ENCODE measurements around the gene SEC23A.
"Not testable (repeated sequence)": the region's sequence is repeated elsewhere in the genome, so short reads cannot be mapped to it uniquely, and the experiment has no call there.

The SEC23A gene

GRCh38 chr14:39028620-39029019, 74.4 kb downstream of the SEC23A start:
- DNase-seq = no peak

- peak in 1 of 2 experiments; percentile 16 for DNase-seq
Measured at GRCh38 chr14:39025810-39026627, 77.0 kb downstream of the SEC23A start.

GRCh38 chr14:39025250-39025809, 77.7 kb downstream of the SEC23A start:
- no peak for DNase-seq

- DNase-seq = peak; percentile 61 to 82
Measured at GRCh38 chr14:39023939-39024871, 78.8 kb downstream of the SEC23A start.

GRCh38 chr14:39017096-39018016, 85.7 kb downstream of the SEC23A start:
- not testable (repeated sequence) for DNase-seq

GRCh38 chr14:39016733-39017095, 86.3 kb downstream of the SEC23A start:
- no peak for DNase-seq

- no peak for DNase-seq
Measured at GRCh38 chr14:39015964-39016577, 87.0 kb downstream of the SEC23A start.

- peak; percentile 50 to 63 for DNase-seq
Measured at GRCh38 chr14:39015360-39015961, 87.6 kb downstream of the SEC23A start.

GRCh38 chr14:39014460-39014859, 88.6 kb downstream of the SEC23A start:
- DNase-seq = no peak

- DNase-seq = not testable (repeated sequence)
Measured at GRCh38 chr14:39008965-39009364, 94.1 kb downstream of the SEC23A start.

- DNase-seq = no peak
Measured at GRCh38 chr14:39006721-39007410, 96.2 kb downstream of the SEC23A start.

GRCh38 chr14:39005044-39005880, 97.8 kb downstream of the SEC23A start:
- no peak for DNase-seq

- DNase-seq = no peak
Measured at GRCh38 chr14:38999949-39000348, 103.1 kb downstream of the SEC23A start.

- DNase-seq = peak; percentile 22 to 27
Measured at GRCh38 chr14:38994731-38995130, 108.3 kb downstream of the SEC23A start.

- no peak for DNase-seq
Measured at GRCh38 chr14:38993981-38994380, 109.1 kb downstream of the SEC23A start.

GRCh38 chr14:38992067-38992844, 110.8 kb downstream of the SEC23A start:
- DNase-seq = no peak

- DNase-seq = no peak
Measured at GRCh38 chr14:38991299-38991698, 111.7 kb downstream of the SEC23A start.

- DNase-seq = no peak
Measured at GRCh38 chr14:38989922-38990546, 113.0 kb downstream of the SEC23A start.
